Activated CD4-positive, alpha-beta memory T cell treated with anti-CD3 and anti-CD28 coated beads, Interleukin-2, amount 10 ng/mL, durations not matched to agents 7 days and 5 days (primary cell): ENCODE data around the gene ARHGEF18. TPM values are rescaled to one million over a fixed set of nuclear protein-coding genes. Genes with fewer than 3 reads are reported as not detected.
"Not testable (repeated sequence)": the region's sequence is repeated elsewhere in the genome, so short reads cannot be mapped to it uniquely, and the experiment has no call there.

ENCODE experiments used
- CTCF ChIA-PET: fragments of 350-600 bp; sonication (Branson Sonifier 250); formaldehyde crosslinking; loops from one replicate; lab custom pipeline; 2021; ENCODE audit warnings: antibody characterized with exemption, inconsistent platforms; lab: Charles Lee
- POLR2A ChIA-PET: fragments of 350-600 bp; sonication (Branson Sonifier 250); formaldehyde crosslinking; loops from one replicate; lab custom pipeline; 2021; ENCODE audit warnings: antibody characterized with exemption; lab: Charles Lee
- DNase-seq: peaks from one replicate; pipeline ENCODE4 v3.0.0-alpha.2; 2020
- H3K27ac Mint-ChIP-seq: one replicate; pipeline ENCODE4 v1.8.0; 2021; ENCODE audit warnings: mild to moderate bottlenecking, mixed read lengths
- H3K27me3 Mint-ChIP-seq: one replicate; pipeline ENCODE4 v1.8.0; 2021; ENCODE audit warnings: mixed read lengths
- H3K36me3 Mint-ChIP-seq: one replicate; pipeline ENCODE4 v1.8.0; 2021; ENCODE audit warnings: low read depth, mixed read lengths
- H3K4me1 Mint-ChIP-seq: one replicate; pipeline ENCODE4 v1.8.0; 2021; ENCODE audit warnings: mixed read lengths
- H3K4me3 Mint-ChIP-seq: one replicate; pipeline ENCODE4 v1.8.0; 2021; ENCODE audit warnings: mild to moderate bottlenecking, mixed read lengths
- H3K9me3 Mint-ChIP-seq: one replicate; pipeline ENCODE4 v1.8.0; 2021; ENCODE audit warnings: mixed read lengths
- total RNA-seq, 2 experiments: library from RNA; stranded (reverse); gene quantifications; one replicate each; pipeline ENCODE4 v1.2.3, GENCODE V29; 2021

ARHGEF18 gene
- total RNA-seq, 2 experiments from 2014 or later, result 31.9 to 36.0 TPM

- no peak for DNase-seq
- ChIA-PET POLR2A (interaction anchor here (0.9 to 1.5 kb wide), 2 partner anchors 12 to 26 kb away, joined by 3 read pairs; no protein-coding TSS in a partner anchor), CTCF (interaction anchor here (0.9 to 2.8 kb wide), 9 partner anchors 11 to 217 kb away, joined by 3 to 36 read pairs (median 4); no protein-coding TSS in a partner anchor)
- Mint-ChIP-seq H3K36me3 (peaks cover 15% of the 10 kb centered on the region), H3K27me3 (no peaks in the 10 kb centered on the region), H3K9me3 (peaks cover 11% of the 10 kb centered on the region), H3K4me3 (no peak overlapping the region), H3K27ac (no peak overlapping the region), H3K4me1 (peaks cover 22% of the 10 kb centered on the region)
Observed at GRCh38 chr19:7355151-7355820, 6.5 kb downstream of the ARHGEF18 start.

- no peak overlapping the region for H3K27ac Mint-ChIP-seq
- peaks cover 22% of the 10 kb centered on the region for H3K4me1 Mint-ChIP-seq
- H3K27me3 Mint-ChIP-seq, result no peaks in the 10 kb centered on the region
- H3K36me3 Mint-ChIP-seq, result peaks cover 13% of the 10 kb centered on the region
- peaks cover 8% of the 10 kb centered on the region for H3K9me3 Mint-ChIP-seq
- ChIA-PET CTCF (interaction anchor here (0.6 to 2.8 kb wide), 6 partner anchors 11 to 443 kb away, joined by 3 to 36 read pairs (median 3); no protein-coding TSS in a partner anchor), POLR2A (no interaction called here)
- no peak for DNase-seq
- H3K4me3 Mint-ChIP-seq, result no peak overlapping the region
Observed at GRCh38 chr19:7355871-7356270, 7.1 kb downstream of the ARHGEF18 start.

GRCh38 chr19:7356899-7357627 is 8.3 kb downstream of the ARHGEF18 start:
- DNase-seq, result no peak
- H3K27me3 Mint-ChIP-seq, result no peaks in the 10 kb centered on the region
- no peak overlapping the region for H3K27ac Mint-ChIP-seq
- H3K9me3 Mint-ChIP-seq, result peaks cover 2% of the 10 kb centered on the region
- no peak overlapping the region for H3K4me3 Mint-ChIP-seq
- CTCF ChIA-PET, result interaction anchor here (1.0 to 2.0 kb wide), 2 partner anchors 9 to 30 kb away, joined by 3 to 9 read pairs; no protein-coding TSS in a partner anchor
- H3K36me3 Mint-ChIP-seq, result peaks cover 10% of the 10 kb centered on the region
- POLR2A ChIA-PET, result interaction anchor here (1.2 kb wide), 1 partner anchor 8 kb away, joined by 4 read pairs; the partner anchor contains the start of gene ARHGEF18
- peaks cover 16% of the 10 kb centered on the region for H3K4me1 Mint-ChIP-seq

GRCh38 chr19:7358102-7358597 is 9.4 kb downstream of the ARHGEF18 start:
- POLR2A ChIA-PET, result no interaction called here
- Mint-ChIP-seq H3K27me3 (no peaks in the 10 kb centered on the region), H3K4me3 (no peak overlapping the region), H3K36me3 (peaks cover 9% of the 10 kb centered on the region), H3K9me3 (no peaks in the 10 kb centered on the region), H3K27ac (no peak overlapping the region), H3K4me1 (peaks cover 14% of the 10 kb centered on the region)
- no peak for DNase-seq
- CTCF ChIA-PET, result interaction anchor here (2.0 kb wide), 1 partner anchor 8 kb away, joined by 9 read pairs; no protein-coding TSS in a partner anchor

GRCh38 chr19:7360393-7360984 is 11.8 kb downstream of the ARHGEF18 start:
- Mint-ChIP-seq H3K4me1 (peaks cover 6% of the 10 kb centered on the region), H3K36me3 (peaks cover 12% of the 10 kb centered on the region), H3K9me3 (no peaks in the 10 kb centered on the region), H3K4me3 (no peak overlapping the region), H3K27ac (no peak overlapping the region), H3K27me3 (no peaks in the 10 kb centered on the region)
- DNase-seq, result no peak
- POLR2A ChIA-PET, result interaction anchor here (2.7 kb wide), 1 partner anchor 11 kb away, joined by 13 read pairs; the partner anchor contains the start of gene ARHGEF18
- CTCF ChIA-PET, result interaction anchor here (0.7 to 2.5 kb wide), 3 partner anchors 19 to 208 kb away, joined by 4 to 6 read pairs (median 5); no protein-coding TSS in a partner anchor

DNA sequence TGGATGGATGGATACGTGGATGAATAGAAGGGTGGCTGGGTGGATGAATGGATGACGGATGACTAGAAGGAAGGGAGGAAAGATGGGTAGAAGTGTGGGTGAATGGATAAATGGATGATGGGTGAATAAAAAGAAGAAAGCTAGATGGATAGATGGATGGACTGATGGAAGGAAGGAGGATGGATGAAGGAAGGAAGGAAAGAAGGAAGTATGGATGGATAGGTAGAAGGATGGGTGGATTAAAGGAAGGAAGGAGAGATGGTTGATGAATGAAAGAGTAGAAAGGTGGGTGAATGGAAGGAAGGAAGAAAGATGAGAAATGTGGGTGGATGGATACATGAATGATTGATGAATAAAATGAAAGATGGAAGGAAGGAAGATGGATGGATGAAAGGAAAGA is 14.5 kb downstream of the ARHGEF18 start:
- Mint-ChIP-seq H3K36me3 (peaks cover 15% of the 10 kb centered on the region), H3K4me3 (no peak overlapping the region), H3K4me1 (peaks cover 5% of the 10 kb centered on the region), H3K27me3 (no peaks in the 10 kb centered on the region), H3K27ac (no peak overlapping the region), H3K9me3 (no peaks in the 10 kb centered on the region)
- CTCF ChIA-PET, result no interaction called here
- POLR2A ChIA-PET, result no interaction called here
- DNase-seq, result no peak

GRCh38 chr19:7366701-7367420 is 18.1 kb downstream of the ARHGEF18 start:
- Mint-ChIP-seq H3K27me3 (no peaks in the 10 kb centered on the region), H3K36me3 (peaks cover 15% of the 10 kb centered on the region), H3K4me3 (no peak overlapping the region), H3K9me3 (no peaks in the 10 kb centered on the region), H3K4me1 (peaks cover 1% of the 10 kb centered on the region), H3K27ac (no peak overlapping the region)
- CTCF ChIA-PET, result interaction anchor here (0.6 to 3.3 kb wide), 18 partner anchors 10 to 1359 kb away, joined by 3 to 36 read pairs (median 5); partner anchors contain the start of genes ARHGEF18, MCOLN1 and TRAPPC5
- POLR2A ChIA-PET, result interaction anchor here (1.3 to 2.4 kb wide), 3 partner anchors 13 to 18 kb away, joined by 3 to 10 read pairs (median 4); partner anchors contain the start of gene ARHGEF18
- peak; percentile 36 for DNase-seq

GRCh38 chr19:7368456-7368855 is 19.7 kb downstream of the ARHGEF18 start:
- H3K36me3 Mint-ChIP-seq, result peaks cover 10% of the 10 kb centered on the region
- CTCF ChIA-PET, result interaction anchor here (3.3 kb wide), 1 partner anchor 19 kb away, joined by 19 read pairs; the partner anchor contains the start of gene ARHGEF18

GRCh38 chr19:7368866-7369265 is 20.1 kb downstream of the ARHGEF18 start:
- H3K27me3 Mint-ChIP-seq, H3K9me3 Mint-ChIP-seq, DNase-seq, POLR2A ChIA-PET, H3K27ac Mint-ChIP-seq, CTCF ChIA-PET, H3K4me1 Mint-ChIP-seq, H3K36me3 Mint-ChIP-seq, H3K4me3 Mint-ChIP-seq: not testable (repeated sequence)

More at GRCh38 chr19:7368456-7368855, 19.7 kb downstream of the ARHGEF18 start:
- no peak overlapping the region for H3K27ac Mint-ChIP-seq
- no peak overlapping the region for H3K4me3 Mint-ChIP-seq
- H3K27me3 Mint-ChIP-seq, result no peaks in the 10 kb centered on the region
- no peaks in the 10 kb centered on the region for H3K9me3 Mint-ChIP-seq
- peaks cover 1% of the 10 kb centered on the region for H3K4me1 Mint-ChIP-seq
- POLR2A ChIA-PET, result no interaction called here
- DNase-seq, result no peak

GRCh38 chr19:7370546-7370945 is 21.8 kb downstream of the ARHGEF18 start:
- ChIA-PET POLR2A (no interaction called here), CTCF (no interaction called here)
- H3K36me3 Mint-ChIP-seq, result peaks cover 7% of the 10 kb centered on the region
- peaks cover 1% of the 10 kb centered on the region for H3K4me1 Mint-ChIP-seq
- no peak overlapping the region for H3K4me3 Mint-ChIP-seq
- no peaks in the 10 kb centered on the region for H3K9me3 Mint-ChIP-seq
- no peaks in the 10 kb centered on the region for H3K27me3 Mint-ChIP-seq
- H3K27ac Mint-ChIP-seq, result no peak overlapping the region
- DNase-seq, result no peak

GRCh38 chr19:7371001-7371400 is 22.3 kb downstream of the ARHGEF18 start:
- Mint-ChIP-seq H3K9me3 (no peaks in the 10 kb centered on the region), H3K36me3 (peaks cover 7% of the 10 kb centered on the region), H3K27ac (no peak overlapping the region), H3K27me3 (no peaks in the 10 kb centered on the region), H3K4me3 (no peak overlapping the region), H3K4me1 (peaks cover 1% of the 10 kb centered on the region)
- ChIA-PET POLR2A (interaction anchor here (0.7 kb wide), 1 partner anchor 836 kb away, joined by 3 read pairs; no protein-coding TSS in a partner anchor), CTCF (no interaction called here)
- no peak for DNase-seq

DNA sequence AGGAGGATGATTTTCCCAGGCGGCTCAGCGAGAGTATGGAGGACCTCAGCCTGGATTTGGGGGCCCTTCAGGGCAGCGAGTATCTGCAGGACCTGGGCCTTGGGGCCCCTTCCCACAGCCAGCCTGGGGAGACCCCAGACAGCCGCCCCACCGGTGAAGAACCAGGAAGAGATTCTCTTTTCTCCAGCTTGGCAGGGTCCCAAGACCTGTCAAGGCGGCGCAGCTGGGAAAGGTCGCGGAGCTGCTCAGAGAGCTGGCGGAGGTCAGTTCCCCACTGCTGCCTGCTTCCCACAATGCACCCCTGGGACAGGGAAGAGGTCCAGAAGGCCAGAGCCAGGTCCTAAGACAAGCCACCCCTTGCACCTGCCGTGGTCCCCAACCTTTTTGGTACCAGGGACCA is 24.1 kb downstream of the ARHGEF18 start:
- Mint-ChIP-seq H3K27ac (no peak overlapping the region), H3K9me3 (no peaks in the 10 kb centered on the region)
- POLR2A ChIA-PET, result no interaction called here

More for the DNA sequence above, 24.1 kb downstream of the ARHGEF18 start:
- CTCF ChIA-PET, result interaction anchor here (0.9 kb wide), 1 partner anchor 270 kb away, joined by 4 read pairs; no protein-coding TSS in a partner anchor
- H3K36me3 Mint-ChIP-seq, result peaks cover 5% of the 10 kb centered on the region
- H3K4me3 Mint-ChIP-seq, result no peak overlapping the region
- no peaks in the 10 kb centered on the region for H3K4me1 Mint-ChIP-seq
- no peaks in the 10 kb centered on the region for H3K27me3 Mint-ChIP-seq
- DNase-seq, result no peak
